Renal cortical epithelial cell (primary cell): ENCODE data around the gene TLCD2. TPM values are rescaled to one million over a fixed set of nuclear protein-coding genes. Genes with fewer than 3 reads are reported as not detected.
"Not testable (repeated sequence)": the region's sequence is repeated elsewhere in the genome, so short reads cannot be mapped to it uniquely, and the experiment has no call there.

ENCODE experiments used
- DNase-seq: peaks from one replicate; pipeline ENCODE4 v3.0.0-alpha.2; 2011; ENCODE audit warnings: low read depth
- total RNA-seq: library from RNA; depleted of rRNA; stranded (reverse); fragments of >200 nt; gene quantifications from 2 replicates; pipeline ENCODE4 v1.2.3, GENCODE V29; 2014

TLCD2 gene, protein sequence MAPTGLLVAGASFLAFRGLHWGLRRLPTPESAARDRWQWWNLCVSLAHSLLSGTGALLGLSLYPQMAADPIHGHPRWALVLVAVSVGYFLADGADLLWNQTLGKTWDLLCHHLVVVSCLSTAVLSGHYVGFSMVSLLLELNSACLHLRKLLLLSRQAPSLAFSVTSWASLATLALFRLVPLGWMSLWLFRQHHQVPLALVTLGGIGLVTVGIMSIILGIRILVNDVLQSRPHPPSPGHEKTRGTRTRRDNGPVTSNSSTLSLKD
- total RNA-seq: 6.6 and 7.5 TPM in 2 replicates

DNA sequence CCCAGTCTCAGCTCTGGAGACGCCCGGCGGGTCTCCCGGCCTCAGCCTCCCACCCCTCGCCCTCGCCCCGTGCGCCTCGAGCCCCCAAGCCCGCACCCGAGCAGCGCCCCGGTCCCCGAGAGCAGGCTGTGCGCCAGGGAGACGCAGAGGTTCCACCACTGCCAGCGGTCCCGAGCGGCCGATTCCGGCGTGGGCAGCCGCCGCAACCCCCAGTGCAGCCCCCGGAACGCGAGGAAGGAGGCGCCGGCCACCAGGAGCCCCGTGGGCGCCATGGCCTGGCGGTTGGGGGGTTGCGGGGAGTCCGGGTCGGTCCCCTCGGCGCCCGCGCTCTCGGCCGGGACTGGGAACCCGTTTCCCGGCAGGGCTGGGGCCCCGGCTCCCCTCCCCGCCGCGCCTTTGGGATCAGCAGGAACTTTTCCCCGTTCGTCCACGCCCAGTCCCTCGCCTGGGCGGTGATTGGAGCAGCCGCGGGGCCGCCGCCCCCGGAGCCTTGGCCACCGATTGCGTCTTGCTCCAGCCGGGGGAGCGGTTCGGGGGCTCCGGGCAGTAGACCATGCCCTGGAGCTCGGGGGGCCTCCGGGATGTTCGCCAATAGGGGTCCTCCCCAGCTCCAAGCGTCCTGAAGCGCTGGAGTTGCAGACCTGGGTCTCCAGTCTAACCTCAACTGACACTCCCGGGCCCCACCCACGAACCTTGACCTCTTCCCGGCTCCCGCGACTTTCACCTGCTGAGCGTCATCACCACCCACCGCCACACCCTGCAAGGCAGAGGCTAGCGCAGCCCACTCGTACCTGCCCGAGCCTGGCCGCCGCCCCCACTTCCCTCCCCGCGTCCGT, at the start of gene TLCD2:
Gene TLCD2, minus strand, starts transcription at position 407 of the 836 bp plus-strand sequence. Its CDS starts 135 bp downstream, at position 272.
- no peak for DNase-seq

DNA sequence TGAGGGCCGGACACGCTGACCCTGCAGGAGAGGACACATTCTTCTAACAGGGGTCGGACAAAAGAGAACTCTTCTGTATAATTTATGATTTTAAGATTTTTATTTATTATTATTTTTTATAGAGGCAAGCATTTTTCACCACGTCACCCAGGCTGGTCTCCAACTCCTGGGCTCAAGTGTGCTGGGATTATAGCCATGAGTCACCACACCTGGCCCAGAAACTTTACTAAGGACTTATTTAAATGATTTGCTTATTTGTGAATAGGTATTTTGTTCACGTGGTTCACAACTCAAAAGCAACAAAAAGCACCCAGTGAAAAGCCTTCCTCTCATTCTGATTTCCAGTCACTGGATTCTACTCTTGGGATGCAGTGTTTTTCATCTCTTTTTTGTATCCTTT, 49.4 kb upstream of the TLCD2 start:
- DNase-seq: no peak

DNA sequence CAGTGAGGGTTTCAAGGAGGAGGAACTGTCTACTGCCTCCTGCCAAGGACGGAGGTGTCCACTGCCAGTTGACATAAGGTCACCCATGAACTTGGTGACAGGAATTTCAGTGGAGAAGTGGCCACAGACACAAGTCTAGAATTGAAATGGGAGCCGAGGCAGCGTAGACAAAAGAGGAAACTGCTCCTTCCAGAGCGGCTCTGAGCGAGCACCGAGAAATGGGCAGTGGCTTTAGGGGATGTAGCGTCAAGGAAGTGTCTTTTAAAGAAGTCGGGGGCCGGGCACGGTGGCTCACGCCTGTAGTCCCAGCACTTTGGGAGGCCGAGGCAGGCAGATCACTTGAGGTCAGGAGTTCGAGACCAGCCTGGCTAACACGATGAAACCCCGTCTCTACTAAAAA, 48.6 kb upstream of the TLCD2 start:
- no peak for DNase-seq

DNA sequence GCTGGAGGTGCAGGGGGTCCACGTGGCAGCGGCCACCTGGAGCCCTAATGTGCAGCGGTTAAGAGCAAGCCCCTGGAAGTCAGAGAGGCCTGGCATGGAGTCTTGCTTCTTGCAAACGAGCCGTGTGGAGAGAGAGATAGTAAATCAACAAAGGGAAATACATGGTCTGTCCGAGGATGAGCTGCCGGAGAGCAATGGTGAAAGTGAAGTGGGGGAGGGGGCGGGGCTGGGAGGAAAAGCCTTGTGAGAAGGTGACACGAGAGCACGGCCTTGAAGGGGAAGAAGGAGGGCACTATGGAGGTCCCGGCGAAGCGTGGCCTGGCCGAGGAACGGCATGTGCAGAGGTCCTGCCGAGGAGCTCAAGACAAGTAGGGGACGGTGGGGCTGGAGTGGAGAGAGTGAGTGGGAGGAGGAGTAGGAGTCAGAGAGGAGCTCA, 45.7 kb upstream of the TLCD2 start:
- no peak for DNase-seq

DNA sequence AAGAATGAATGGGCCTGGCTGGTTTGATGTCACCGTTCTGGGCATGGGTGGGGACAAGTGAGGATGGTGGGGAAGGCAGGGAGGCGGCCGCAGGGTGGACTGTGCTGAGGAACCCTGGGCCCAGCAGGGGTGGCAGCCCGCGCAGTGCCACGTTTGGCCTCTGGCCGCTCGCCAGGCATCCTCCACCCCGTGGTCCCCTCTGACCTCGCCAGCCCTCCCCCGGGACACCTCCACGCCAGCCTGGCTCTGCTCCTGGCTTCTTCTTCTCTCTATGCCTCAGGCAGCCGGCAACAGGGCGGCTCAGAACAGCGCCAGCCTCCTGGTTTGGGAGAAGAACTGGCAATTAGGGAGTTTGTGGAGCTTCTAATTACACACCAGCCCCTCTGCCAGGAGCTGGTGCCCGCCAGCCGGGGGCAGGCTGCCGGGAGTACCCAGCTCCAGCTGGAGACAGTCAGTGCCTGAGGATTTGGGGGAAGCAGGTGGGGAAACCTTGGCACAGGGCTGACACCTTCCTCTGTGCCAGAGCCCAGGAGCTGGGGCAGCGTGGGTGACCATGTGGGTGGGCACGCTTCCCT, 45.2 kb upstream of the TLCD2 start:
- no peak for DNase-seq

DNA sequence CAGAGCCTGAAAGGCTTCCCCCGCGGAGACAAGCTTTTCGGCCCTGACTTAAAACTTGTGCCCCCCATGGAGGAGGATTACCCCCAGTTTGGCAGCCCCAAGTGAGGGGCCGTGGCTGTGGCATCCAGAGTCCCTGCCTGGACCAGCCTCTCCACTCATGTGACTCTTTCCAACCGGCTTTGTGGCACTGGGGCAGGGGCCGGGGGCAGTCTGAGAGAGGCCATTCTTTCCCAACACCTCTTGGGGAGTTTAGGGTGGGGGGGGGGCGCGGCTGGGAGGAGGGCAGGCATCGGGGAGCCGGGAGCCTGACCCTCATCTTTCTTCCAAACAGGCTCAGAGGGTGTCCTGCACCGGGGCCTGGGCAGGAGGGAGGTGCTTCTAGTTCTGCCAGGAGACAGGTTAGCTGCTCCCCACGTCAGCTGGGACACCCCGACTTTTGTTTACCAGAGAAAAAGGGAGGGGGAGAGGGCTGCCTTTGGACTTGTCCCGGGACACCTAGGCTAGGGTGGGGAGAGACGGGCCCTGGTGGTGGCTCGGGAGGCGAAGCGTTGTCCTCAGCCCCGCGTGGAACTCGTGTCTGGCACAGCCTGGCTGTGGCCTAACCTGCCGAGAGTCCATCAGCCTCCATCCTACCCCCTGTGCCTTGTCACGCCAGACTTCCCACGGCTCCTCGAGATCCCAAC, 44.4 kb upstream of the TLCD2 start:
- no peak for DNase-seq

DNA sequence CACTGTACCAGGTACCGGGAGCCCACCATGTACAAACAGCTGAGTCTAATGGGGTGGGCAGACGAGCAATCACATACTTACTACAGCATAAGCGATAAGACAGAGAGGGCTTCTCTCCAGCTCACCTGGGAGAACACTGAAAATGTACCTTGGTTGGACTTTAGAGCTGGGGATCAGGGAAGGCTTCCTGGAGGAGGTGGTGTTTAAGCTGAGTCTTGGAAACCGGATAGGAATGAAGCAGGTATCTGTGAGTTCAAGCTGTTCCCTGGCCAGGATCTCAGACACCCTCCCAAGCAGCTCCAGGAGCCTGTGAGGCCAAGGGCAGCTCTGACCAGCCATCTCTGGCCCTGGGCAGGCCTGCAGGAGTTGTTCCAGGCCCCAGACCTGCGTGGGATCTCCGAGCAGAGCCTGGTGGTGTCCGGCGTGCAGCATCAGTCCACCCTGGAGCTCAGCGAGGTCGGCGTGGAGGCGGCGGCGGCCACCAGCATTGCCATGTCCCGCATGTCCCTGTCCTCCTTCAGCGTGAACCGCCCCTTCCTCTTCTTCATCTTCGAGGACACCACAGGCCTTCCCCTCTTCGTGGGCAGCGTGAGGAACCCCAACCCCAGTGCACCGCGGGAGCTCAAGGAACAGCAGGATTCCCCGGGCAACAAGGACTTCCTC, 43.7 kb upstream of the TLCD2 start:
- no peak for DNase-seq

DNA sequence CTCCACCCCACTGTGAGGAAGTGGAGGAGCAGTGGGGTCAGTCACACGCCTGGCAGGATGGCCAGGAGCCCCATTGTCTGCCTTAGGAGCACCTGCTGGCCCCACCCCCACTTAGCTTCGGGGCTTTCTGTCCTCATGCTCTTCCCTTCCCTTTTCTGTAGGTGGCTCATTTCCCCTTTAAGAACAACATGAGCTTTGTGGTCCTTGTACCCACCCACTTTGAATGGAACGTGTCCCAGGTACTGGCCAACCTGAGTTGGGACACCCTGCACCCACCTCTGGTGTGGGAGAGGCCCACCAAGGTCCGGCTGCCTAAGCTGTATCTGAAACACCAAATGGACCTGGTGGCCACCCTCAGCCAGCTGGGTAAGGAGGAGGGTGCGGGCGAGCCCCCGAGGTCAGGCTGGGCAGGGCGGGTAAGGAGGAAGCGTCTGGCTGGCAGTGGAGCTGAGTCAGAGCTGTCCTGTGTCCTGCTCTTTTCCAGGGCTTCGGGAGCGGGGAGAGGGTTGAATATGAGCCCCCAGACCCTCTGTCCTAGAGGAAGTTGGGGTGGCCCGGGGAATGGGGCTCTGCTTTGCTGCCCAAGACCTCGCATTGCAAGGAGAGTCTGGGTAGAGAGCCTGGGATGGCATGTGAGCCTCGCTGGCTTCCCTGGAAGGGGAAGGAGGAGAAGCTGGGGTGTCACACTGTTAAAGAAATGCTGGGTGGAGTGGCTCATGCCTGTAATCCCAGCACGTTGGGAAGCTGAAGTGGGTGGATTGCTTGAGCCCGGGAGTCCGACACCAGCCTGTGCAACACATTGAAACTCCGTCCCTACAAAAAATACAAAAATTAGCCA, 42.5 kb upstream of the TLCD2 start:
- DNase-seq: no peak

DNA sequence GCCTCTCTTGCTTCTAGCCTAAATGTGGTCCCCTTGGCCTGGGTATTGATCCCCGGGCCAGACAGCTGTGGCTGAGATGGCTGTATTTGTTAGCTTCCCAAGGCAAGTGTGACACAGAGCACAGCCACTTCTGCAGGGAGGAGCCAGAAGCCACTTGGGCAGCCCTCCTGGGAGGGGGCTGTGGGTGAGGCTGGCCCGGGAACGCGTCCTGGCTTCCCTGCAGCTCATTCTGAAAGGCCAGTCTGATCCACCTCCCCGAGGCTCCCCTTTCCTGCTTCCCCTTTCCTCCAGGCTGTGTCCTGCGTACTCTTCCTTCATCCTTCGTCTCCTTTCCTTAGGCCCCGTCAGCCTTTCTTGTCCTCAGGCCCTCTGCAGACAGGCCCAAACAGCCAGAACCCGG, 40.5 kb upstream of the TLCD2 start:
- DNase-seq: no peak

DNA sequence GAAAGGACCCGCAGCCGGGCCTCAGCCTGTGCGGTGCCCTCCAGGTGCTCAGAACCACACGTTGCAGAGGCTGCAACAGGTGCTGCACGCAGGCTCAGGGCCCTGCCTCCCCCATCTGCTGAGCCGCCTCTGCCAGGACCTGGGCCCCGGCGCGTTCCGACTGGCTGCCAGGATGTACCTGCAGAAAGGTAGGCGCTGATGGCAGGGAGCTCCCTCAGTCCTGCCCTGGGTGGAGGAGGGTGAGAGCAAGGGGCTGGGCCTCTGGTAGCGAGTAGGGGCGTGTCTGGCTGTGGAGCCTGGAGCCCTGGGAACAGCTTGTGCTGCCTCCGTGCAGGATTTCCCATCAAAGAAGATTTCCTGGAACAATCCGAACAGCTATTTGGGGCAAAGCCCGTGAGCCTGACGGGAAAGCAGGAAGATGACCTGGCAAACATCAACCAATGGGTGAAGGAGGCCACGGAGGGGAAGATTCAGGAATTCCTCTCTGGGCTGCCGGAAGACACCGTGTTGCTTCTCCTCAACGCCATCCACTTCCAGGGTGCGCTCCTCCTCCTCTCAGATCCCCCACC, 36.9 kb upstream of the TLCD2 start:
- no peak for DNase-seq

DNA sequence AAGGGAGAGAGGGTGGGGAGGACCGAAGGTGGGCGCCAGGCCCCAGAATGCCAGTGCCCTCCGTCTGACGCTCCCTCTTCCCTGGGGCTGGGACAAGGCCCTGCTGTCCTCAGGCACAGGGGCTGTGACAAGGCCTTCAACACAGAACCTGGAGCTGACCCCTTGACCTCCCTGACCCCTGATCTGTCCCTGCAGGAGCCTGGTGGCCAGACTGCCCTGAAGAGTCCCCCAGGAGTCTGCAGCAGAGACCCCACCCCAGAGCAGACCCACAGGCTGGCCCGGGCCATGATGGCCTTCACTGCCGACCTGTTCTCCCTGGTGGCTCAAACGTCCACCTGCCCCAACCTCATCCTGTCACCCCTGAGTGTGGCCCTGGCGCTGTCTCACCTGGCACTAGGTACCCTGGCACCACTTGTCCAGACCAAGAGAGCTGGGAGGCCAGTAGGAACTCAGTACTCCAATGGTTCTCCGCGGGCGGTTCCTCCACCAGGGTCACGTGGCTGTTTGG, 35.4 kb upstream of the TLCD2 start:
- DNase-seq: no peak

DNA sequence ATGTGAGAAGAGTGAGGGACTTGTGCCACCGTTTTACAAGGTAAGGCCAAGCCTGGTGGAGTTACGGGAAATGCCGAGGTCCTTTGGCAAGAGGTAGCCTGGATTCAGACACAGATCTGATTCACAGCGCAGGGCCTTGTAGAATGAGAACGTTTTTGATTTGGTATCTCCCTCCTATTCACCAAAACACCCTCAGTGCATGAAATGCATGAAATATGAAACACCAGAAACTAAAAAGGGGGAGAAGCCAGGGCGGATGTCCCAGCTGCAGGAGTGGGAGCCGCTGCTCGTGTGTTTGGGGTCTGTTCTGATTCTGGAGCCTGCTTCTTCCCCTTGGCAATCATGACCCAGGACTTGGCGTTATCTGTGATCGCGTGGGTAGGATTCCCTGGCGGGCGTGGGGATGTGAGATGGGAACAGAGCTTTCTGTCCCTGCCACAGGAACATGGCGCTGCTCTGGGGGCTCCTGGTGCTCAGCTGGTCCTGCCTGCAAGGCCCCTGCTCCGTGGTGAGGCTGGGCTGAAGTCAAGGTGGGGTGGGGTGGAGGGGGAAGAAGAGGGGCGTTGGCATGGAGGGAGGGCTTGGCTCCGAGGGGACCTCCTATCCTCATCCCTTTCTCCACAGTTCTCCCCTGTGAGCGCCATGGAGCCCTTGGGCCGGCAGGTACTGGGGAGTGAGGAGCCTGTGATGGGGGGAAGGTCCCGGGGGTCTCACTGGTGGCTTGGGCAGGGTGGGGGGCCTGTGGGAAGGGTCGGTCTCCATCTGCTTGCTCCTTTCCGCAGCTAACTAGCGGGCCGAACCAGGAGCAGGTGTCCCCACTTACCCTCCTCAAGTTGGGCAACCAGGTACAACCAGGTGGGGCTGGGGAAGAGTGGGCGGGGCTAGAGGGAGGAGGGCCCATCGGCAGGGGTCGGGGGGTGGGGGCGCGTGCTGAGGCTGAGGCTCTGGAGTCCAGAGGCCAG, 34.7 kb upstream of the TLCD2 start:
- DNase-seq: no peak

DNA sequence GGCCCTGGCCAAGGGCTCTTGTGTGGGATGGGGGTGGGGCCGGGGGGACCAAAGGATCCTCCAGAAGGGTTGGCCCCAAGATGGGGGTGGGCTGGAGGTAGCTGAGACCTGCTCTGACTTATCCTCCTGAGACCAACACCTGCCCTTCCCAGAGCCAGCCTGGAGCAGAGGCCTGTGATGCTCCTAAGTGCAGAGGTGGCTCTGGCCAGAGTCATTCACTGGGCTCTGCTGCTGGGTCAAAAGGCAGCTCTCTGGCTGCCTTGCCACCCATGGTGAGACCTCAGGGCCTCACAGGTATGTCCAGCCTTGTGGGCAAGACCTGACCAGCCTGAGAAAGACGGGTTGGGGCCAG, 32.9 kb upstream of the TLCD2 start:
- no peak for DNase-seq

DNA sequence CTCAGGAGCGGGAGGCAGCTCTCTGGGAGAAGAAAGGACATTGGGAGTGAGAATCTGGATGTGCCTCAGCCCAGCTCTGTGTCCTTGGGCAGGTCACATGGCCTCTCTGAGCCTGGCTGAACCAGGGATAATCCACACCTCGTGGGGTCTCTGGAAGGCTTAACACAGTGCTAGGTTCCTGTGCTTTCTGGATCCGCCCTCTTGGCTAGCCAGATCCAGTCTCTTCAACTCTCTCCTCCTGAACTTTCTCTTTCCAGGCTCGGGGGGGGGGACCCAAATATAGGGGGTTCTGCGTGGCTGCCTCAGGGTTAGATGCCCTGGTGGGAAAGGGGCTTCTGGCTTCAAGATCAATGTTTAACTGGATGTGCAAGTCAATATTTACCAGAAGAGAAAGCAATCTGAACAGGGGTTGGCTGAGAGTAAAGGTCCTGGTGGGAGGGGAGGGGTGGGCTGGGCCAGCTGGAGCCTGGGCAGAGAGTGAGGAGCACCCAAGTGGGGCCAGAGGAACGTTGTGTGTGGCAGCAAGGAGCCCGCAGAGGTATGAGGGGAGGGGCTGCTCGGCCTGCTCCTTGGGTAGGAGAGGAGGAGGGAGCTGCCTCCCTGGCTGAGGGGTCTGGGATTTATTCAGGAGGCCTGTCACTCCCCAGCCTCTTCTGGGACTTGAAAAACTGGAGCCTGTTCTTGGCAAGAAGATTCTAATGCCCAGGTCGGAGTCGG, 32.4 kb upstream of the TLCD2 start, which contains the start of gene SERPINF2:
Gene SERPINF2, plus strand, starts transcription at position 501 of the 717 bp plus-strand sequence. CDS start 2,125 bp downstream, outside the sequence.
- DNase-seq: peak; percentile 89

DNA sequence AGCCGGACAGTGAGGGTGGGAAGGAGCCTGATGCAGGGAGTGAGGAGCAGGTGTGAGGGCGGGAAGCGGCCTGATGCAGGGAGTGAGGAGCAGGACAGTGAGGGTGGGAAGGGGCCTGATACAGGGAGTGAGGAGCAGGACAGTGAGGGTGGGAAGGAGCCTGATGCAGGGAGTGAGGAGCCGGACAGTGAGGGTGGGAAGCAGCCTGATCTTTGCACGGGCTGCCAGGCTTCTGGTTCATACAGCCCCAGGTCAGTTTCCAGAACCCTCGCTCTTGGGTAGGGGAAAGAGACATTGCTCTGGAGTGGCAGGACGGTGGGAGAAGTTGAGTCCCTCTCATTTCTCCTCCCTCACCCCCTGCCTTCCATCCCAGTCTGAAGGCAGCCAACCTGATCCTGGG, 31.7 kb upstream of the TLCD2 start:
- not testable (repeated sequence) for DNase-seq

DNA sequence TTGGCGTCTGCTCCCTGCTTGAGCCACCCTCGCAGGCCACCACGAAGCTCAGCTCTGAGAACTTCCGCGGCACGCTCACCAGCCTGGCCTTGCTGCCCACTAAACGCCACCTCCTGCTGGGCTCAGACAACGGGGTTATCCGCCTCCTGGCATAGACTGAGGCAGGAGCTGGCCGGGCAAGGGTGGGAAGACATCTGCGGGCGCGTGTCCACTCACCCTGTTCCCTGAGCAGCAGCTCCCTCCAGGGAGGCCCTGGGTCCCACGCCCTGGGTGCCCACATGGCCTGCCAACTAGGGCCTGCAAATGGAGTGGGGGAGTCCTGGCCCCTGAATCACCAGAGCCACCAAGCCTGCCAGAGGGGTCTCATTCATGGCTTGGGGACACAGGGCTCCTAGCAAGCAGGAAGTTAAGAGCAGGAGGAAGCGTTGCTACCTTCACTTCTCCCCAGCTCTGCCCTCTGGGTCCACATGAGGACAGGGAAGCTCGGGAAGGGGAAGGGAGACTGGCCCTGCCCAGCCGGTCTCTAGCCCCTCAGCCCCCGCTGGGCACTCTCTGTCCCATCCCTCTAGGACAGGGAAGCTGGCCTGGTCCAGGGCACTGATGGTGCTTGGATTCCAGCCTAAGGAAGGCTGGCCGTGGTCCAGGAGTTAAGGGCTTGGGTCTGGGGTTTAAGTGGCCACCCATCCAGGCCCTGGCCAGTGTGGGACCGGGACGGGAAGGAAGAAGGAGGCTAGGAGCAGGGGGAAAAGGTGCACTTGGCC, 27.5 kb upstream of the TLCD2 start:
- no peak for DNase-seq
